ENCODE measurements around the gene SLC39A2.
"Not testable (repeated sequence)": the region's sequence is repeated elsewhere in the genome, so short reads cannot be mapped to it uniquely, and the experiment has no call there.

The SLC39A2 gene
- 0 to 0.12 reads per million in 2 experiments for total RNA-seq

DNA sequence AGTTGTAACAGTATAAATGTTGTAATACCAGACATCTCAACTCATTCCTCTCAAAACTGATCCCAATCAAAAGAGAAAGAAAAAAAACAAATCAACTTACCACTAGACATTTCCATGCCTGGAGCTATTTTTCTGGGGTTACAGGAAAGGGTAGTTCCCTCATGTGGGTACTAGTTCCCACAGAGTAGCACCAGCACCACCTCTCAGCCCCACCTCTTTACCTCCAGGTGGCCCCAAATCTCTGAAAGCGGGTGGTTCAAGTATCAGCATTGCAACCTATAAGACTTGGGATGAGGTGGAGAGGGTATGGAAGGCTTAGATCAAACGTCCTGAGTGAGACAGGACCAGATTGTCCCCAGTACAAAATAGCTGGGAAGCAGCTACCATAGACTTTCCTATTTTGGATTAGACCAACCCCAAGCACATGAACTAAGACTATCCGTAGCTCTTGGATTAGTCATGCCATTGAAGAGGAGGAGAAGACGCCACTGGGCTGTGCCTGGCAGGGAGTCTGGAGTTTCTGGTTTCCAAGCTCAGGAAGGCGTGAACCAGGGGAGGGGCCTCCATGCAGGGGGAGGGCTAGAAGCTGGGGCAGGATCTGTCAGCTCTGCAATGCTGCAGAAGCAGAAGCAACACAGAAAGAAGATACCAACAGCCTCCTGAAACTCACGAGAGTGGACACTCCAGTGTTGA, at the start of gene SLC39A2:
Gene SLC39A2, plus strand, starts transcription at position 620 of the 693 bp plus-strand sequence. CDS start 154 bp downstream, outside the sequence.
- no peak for DNase-seq (ENCODE audit: low read depth)

DNA sequence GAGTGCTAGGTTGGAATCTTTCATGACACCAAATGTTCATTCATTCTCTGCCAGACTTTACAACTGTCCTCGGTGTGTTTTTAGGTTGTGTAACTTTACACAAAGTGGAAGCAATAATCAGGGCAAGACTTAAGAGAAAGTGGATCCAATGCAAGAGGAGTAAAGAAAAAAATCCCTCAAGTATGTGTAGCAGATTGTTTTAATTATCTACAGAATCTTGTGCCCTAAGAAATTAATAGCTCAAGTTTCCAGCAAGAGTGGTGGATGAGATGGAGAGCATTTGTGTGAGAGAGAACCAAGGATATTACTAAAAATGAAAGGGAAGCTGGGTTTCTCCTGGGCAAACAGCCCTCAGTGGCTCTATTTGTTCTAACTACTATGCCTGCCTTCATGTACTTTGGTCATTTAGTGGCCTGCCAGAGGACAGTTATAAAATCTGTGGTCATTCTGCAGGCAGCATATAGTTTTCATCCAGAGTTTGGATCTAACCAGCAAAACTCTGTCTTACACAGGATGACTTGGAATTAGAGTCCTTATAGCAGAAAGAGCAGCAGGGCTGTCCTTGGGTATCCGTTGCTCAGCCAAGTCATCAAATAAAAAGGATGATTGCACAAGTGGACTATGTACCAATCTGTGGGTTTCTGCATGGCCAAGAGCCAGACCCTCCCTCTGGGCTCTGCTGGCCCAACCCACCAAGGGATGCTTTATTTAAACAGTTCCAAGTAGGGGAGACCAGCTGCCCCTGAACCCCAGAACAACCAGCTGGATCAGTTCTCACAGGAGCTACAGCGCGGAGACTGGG, 44.2 kb upstream of the SLC39A2 start, which contains the start of gene RNASE2:
Gene RNASE2, plus strand, starts transcription at position 752 of the 802 bp plus-strand sequence. CDS start 285 bp downstream, outside the sequence.
- DNase-seq (ENCODE audit: low read depth), result not testable (repeated sequence)

DNA sequence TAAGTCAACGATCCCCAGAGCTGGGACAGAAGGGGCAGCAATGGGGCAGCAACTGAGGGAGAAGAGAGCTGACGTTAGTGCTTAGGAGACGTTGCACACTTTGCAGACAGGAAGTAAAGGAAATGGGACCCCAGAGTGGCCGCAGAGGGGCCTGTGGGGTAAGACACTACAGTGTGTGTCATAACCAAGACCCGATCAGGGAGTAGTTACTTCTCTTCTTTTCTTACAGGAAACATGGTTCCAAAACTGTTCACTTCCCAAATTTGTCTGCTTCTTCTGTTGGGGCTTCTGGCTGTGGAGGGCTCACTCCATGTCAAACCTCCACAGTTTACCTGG, 43.6 kb upstream of the SLC39A2 start:
- DNase-seq (ENCODE audit: low read depth), result not testable (repeated sequence)

DNA sequence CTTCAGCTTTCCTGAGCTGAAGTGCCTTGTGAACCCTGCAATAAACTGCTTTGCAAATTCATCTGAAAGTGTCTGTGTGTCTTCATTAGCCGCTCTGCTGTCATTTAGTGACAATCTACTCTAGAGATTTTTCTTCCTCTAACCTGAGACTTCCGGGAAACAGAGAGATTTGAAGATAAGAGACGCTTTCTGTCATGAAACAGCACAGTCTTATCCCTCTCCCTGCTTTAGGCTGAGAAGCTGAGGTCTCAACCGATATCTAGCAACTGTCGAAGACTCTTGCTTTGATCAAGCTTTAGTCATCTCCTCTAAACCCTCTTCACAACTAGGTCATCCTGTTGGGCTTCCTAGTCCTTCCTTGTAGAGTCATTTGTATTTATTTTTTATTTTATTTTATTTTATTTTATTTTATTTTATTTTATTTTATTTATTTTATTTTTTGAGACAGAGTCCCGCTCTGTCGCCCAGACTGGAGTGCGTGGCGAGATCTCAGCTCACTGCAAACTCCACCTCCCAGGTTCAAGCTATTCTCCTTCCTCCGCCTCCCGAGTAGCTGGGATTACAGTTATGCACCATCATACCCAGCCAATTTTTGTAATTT, 42.6 kb upstream of the SLC39A2 start:
- no peak for DNase-seq (ENCODE audit: low read depth)

DNA sequence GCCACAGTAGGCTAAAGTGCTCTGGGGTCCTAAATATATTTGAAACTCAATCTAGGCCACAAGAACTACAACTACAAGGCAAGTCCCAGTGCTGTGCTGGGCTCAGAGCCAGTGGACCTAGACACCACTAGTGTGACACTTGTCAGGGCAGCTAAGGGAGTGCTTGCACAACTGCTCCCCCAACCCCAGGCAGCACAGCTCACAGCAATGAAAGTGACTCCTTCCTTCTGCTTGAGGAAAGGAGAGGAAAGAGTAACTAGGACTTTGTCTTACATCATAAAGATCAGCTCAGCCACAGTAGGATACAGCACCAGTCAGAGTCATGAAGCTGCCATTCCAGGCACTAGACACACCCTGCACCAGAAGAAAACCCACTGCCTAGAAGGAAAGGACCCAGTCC, 40.1 kb upstream of the SLC39A2 start:
- DNase-seq (ENCODE audit: low read depth), result not testable (repeated sequence)

GRCh38 chr14:20969336-20969735, 29.8 kb upstream of the SLC39A2 start:
- DNase-seq (ENCODE audit: low read depth), result no peak

DNA sequence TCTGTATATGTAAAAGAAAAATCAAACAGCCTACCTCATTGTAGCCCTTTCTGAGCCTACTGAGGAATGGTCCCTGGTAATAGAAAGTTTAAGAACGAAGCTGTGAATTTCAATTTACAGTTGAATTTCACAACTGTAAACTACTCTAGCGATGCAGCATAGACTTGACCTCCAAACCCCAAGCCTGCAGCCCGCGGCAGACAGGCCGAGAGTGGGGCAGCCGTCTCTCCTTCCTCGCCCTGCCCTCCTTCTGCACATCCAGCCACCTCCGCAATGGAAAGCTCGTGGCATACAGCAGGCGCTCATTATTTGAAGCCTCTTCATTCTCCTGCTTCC, 28.5 kb upstream of the SLC39A2 start:
- DNase-seq (ENCODE audit: low read depth), result no peak

- peak; percentile 58 for DNase-seq (ENCODE audit: low read depth)
Observed at GRCh38 chr14:20970983-20971704, 27.9 kb upstream of the SLC39A2 start.

DNA sequence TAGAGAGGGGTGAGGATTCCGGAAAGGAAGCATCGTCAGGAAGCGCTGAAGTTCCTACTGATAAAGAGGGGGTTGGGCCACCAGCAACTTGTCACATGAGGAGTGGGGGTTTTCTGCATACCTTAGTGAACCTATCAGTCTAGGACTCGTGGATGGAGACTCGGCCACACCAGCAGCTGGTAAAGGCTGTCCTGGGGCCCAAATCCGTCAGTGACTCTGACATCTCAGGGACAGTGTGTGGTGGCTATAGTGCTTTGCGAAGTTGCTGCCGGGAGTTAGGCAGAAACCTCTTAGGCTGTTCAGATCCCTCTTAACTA, 27.4 kb upstream of the SLC39A2 start:
- DNase-seq (ENCODE audit: low read depth), result no peak

- DNase-seq (ENCODE audit: low read depth), result no peak
Observed at GRCh38 chr14:20973501-20973900, 25.6 kb upstream of the SLC39A2 start.

DNA sequence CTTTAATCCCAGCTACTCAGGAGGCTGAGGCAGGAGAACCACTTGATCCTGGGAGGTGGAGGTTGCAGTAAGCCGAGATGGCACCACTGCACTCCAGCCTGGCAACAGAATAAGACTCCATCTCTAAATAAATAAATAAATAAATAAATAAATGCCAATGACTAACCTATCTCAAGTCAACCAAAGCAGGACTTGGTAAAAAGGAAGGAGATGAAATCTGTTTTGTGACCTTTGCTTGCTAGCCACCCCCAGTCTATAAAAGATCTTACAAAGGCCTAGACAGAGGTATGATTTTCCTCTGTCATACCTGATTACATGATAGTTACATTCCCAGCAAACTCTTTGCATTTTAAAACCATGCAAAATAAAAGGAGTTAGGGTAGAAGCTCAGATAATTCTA, 22.8 kb upstream of the SLC39A2 start:
- no peak for DNase-seq (ENCODE audit: low read depth)

- DNase-seq (ENCODE audit: low read depth), result no peak
Observed at GRCh38 chr14:20978687-20979086, 20.4 kb upstream of the SLC39A2 start.

- no peak for DNase-seq (ENCODE audit: low read depth)
Observed at GRCh38 chr14:20980906-20981305, 18.2 kb upstream of the SLC39A2 start.

DNA sequence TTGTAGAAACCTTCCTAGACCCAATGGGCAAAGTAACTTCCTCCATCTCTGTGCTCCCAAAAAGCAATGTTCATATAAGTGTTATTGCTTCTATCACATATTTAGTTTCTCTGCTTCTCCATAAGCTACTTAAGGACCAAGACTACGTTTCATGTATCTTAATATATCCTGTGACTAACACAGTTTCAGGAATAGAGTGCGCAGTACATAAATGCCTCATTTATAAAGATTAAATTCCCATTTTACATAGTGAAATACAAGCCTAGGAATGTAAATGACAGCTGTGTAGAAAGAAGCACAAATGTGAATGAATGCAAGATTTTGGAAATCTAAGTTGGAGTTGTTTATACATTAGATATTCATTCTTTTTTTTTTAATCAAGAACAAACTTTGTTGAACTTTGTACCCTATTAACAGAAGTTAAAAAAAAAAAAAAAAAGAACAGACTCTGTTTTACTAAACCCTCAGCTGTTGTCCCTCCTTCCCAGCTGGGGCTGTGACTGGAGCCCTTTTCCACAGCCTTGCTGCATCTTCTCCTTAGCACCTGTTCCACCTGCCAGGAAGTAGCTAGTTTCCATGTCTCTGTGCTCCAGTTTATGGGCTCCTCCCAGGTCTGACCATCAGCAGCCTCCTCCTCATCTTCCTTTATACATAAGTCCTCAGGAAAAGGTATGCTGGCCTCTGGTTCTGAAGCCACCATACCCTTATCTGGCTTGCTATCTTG, 16.3 kb upstream of the SLC39A2 start:
- no peak for DNase-seq (ENCODE audit: low read depth)

GRCh38 chr14:20985650-20986049, 13.4 kb upstream of the SLC39A2 start:
- not testable (repeated sequence) for DNase-seq (ENCODE audit: low read depth)

DNA sequence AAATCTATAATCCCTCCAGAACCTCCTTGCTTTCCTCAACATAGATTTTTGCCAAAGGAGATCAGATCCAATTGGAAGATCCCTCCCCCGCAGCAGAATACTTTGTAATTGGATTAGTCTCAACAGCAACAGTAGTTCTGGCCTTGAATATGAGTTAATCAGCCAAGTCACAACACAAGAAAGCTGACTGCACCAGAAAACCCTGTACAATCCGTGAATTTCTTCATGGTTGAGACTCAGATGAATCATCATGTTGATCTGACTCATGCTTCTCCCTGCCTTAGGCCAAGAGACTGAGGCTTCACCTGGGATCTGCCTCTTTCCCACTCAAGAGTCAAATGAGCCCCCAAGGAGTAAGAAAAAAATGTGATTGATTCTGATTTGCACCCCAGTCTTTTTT, 12.3 kb upstream of the SLC39A2 start:
- no peak for DNase-seq (ENCODE audit: low read depth)

GRCh38 chr14:20988717-20989470, 10.2 kb upstream of the SLC39A2 start:
- DNase-seq (ENCODE audit: low read depth), result no peak

DNA sequence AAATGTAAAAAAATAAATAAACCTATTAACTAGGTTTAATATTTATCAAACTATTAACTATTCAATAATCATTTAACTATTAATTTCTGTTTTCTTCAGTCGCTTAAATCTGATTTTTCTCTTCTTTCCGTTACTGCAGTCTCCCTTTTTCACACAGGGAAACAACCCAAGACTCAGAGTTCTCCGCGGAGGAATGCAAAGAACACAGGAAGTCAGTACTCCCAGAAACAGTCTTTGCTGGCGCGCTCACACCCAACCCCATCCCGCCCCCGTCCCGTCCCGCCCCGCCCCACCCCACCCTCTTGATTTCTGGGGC, 9.7 kb upstream of the SLC39A2 start:
- DNase-seq (ENCODE audit: low read depth), result no peak

GRCh38 chr14:20989787-20990600, 9.1 kb upstream of the SLC39A2 start, which contains the start of gene METTL17:
TSS of gene METTL17 (plus strand) at chr14:20989980. CDS start at chr14:20990003, 23 bp downstream.
- peak; percentile 78 for DNase-seq (ENCODE audit: low read depth)

- DNase-seq (ENCODE audit: low read depth), result no peak
Observed at GRCh38 chr14:20996521-20996920, 2.6 kb upstream of the SLC39A2 start.

Data from T follicular helper cell (primary cell).